GM18498 (cell line): ENCODE results near the gene SLC12A1.
"Not testable (repeated sequence)": the region's sequence is repeated elsewhere in the genome, so short reads cannot be mapped to it uniquely, and the experiment has no call there.

Experiments used
- ATAC-seq: cut with Tn5 transposase; IDR thresholded peaks from one replicate; pipeline ENCODE4 v1.9.1; 2021; ENCODE audit warnings: mild to moderate bottlenecking, moderate library complexity; ENCODE audit not compliant: unreplicated experiment

SLC12A1 gene

DNA sequence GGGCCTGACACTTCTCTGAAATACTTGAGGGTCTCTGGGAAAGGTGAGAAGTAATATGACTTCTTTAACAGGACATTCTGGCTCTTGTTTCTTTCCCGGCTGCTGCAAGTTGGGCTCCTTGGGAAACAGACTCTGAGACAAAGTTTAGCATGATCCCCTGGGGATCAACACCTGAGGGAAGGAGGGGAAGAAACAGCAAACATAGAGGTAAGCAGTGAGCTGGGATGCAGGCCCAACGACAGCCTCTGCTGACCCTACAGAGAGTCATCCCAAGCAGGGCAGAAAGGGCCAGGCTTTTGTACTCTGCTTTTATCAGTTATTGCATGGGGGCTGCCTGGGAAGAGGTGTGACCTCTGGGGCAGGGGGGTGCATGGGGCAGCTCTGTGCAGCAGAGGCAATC is 98.3 kb downstream of the SLC12A1 start:
- no peak for ATAC-seq

DNA sequence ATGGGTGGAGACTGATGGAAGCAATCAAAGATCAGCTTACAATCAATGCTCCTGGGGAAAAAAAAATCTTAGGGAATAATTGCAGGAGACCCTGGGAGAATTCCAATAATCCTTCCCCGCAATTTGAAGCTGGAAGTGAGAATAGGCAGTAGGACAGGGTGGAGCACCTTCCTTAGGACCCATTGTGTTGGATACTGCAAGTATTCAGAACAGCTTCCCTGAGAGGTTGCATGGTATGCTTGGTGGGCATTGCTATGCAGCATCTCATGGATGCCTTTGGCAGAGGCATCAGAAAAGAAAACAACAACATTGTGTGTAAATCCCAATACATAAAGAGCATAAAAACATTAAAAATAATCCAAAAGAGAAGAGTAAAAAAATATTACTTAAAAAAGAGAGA is 100.5 kb downstream of the SLC12A1 start:
- ATAC-seq, result no peak

DNA sequence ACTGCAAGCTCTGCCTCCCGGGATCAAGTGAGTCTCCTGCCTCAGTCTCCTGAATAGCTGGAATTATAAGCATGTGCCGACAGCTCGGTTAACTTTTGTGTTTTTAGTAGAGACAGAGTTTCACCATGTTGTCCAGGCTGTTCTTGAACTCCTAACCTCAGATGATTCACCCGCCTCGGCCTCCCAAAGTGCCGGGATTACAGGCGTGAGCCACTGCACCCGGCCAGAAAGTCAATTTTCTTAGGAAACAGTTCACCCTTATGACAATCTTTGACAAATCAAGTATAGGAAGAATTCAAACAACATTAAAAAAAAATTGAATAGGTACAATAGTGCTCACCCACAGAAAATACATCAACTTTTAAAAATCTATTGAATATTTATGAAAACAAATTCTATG is 101.5 kb downstream of the SLC12A1 start:
- no peak for ATAC-seq

DNA sequence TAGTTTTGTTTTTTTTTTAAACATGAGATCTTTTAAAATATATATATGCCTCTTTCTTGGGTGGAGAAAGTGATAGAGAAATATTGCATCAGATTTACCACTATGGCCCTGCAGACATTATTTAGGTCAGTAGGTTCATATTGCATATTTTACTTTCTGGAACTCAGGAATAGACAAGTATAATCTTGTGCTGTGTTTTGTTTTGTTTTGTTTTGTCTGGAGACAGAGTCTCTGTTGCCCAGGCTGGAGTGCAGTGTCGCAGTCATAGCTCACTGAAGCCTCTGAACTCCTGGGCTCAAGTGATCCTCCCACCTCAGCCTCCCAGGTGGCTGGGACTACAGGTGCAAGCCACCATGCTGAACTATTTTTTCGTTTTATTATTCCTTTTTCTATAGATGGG is 103.6 kb downstream of the SLC12A1 start:
- ATAC-seq, result no peak

DNA sequence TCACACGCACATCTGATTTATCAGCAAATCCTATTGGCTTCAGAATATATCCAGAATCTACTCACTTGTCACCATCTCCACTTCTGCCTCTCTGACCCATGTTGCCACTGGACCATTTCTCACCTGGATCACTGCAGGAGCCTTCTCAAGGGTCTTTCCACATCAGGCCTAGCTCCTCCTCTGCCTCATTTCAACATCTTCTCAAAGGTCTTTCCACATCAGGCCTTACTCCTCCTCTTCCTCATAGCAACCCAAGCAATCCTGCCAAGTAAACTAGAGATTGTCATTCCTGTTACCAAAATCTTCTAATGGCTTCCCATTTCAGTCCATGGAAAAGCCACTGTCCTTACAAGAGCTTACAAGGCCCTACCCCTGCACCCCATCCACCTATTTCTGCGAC is 107.1 kb downstream of the SLC12A1 start:
- ATAC-seq, result no peak

DNA sequence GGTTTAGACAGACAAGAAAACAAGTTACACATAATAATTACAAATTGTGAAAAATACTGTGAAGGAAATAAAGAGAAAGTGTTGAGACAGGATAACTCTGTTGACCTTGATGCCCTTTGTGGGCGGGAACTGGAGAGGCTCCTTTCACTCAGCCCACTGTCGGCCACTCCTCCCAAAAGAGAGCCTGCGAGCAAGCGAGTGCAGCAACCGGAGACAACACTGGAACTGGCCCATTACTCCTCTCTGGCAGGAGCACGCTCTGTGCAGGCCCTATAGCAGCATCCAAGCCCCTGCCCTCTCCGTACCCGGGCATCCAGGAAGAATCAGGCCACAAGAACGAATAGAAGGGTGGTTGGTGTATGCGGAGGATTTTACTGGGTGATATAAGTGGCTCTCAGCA is 108.9 kb downstream of the SLC12A1 start:
- ATAC-seq, result no peak

DNA sequence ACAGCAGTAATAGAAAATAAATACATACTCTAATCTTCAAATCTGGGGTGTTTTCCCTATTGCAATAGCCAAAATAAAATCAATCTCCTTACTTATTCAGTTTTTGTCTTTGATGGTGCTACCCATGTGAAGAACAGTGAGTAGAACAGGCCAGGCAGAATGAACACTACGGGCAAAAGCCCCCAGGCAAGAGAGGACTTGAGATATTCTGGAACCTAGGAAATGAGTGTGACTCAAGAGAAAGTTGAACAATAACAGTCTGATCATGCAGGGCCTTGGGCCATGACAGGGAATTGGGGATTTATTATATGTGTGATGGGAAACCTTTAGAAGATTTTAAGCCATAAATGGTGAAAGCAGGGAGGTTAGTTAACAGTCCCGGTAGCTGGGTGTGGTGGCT is 111.1 kb downstream of the SLC12A1 start:
- ATAC-seq, result no peak

DNA sequence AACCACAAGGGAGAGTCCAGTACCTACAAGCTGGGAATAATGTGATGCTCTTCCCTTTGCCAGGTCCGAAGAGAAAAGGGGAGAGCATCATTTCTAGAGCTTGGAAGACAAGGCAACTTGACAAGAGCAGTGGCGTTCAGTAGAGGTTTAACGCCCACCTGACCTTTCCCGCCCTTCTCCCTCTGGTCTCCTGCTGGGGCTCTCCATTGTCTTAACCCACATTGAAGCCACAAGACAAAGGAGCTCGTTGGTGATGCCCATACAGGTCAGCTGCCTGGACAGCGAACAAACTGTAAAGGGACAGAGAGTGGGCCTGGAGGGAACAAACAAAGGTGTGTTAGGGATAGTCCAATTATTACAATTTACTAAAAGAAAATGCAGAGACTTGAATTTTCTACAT is 112.0 kb downstream of the SLC12A1 start:
- ATAC-seq, result no peak

DNA sequence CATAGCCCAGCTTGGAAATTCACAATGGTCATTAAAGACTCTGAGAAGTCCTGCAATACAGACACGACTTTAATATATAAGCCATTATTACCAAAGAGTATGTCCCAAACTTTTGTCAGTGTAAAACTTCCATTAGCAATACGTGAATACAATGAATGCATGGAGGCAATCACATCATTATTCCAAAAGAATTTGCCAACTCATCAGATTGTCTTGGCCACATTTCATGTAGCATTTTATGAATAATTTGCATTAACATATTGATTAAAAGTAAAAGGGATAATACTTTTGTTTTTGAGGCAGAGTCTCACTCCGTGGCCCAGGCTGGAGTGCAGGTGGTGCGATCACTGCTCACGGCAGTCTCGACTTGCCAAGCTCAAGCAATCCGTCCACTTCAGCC is 117.2 kb downstream of the SLC12A1 start:
- no peak for ATAC-seq

DNA sequence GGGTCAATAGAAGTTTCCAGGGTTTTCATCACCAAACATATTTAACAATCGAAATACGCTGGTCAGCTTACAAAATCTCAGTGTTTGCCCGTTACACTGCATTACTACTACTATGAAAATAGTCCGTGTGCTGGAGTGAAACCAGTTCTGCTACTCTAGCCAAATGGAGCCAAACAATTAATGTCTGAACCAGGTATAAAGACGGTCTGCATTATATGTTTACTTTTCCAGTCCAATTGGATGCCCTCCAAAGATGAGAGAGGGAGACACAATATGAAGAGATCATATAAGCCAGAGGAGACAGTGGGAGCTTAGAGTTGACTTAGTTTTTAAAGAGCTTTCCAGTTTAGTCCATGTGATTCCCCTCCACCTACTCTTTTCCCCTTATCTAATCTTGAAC is 118.8 kb downstream of the SLC12A1 start:
- ATAC-seq, result no peak

DNA sequence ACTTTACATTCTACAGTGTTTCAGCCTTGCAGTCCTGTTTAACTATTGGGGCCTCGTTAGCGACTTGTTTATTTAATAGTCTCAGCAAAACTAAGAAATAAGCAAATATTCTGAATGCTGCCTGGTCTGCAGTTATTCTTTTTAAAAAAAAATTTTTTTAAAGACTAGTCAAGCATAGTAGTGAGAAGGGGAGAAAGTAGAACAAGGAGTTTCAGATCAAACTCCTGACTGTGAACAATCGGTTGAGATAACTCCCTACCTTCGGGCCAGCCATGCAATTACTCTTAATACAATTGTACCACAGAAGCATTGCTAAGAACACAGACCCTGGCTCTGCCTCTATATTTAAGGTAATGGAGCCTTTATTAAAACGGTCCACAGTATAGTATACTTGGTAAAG is 119.3 kb downstream of the SLC12A1 start:
- ATAC-seq, result peak; percentile 67

DNA sequence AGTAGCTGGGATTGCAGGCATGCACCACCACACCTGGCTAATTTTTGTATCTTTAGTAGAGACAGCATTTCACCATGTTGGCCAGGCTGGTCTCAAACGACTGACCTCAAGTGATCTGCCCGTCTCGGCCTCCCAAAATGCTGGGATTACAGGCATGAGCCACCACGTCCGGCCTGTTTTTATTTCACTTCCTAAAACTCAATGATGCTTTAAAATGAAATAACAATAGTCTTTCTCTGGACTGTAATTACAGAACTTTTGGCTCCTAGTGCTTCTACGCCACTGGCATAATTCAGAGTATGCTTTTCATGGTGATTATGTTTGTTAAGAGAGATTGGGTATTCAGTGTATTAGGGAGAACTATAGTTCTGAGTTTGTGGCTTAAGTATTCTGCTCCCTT is 120.1 kb downstream of the SLC12A1 start:
- not testable (repeated sequence) for ATAC-seq

DNA sequence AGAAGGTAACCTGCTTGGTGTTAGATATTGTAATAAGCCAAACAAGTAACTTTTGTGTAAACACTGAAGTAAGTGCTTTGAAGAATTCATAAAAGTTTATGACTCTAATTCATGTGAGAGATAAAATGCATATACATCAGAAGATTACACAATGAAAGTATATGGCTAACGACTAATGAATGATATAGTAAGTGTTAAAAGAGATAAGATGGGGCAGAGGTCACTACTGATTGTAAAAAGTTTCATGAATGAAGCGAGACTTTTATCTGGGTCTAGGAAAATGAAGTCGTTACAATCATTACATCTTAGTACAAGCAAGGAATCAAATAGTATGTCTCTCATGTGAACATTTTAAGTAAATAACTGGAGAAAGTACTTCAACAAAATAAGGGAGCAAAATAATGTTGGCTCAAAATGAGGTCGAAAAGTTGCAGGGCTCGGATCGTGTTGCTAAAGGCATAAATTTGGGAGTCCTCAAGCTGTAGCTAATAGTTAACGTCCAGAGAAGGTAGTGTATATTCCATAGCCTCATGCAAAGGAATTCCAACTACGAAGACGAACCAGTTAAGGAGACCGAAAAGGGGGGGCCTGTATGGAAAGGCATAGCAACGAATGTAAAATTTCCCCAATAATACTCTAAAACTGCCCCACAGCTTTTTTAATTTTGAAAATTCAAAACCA is 124.1 kb downstream of the SLC12A1 start:
- ATAC-seq, result no peak

DNA sequence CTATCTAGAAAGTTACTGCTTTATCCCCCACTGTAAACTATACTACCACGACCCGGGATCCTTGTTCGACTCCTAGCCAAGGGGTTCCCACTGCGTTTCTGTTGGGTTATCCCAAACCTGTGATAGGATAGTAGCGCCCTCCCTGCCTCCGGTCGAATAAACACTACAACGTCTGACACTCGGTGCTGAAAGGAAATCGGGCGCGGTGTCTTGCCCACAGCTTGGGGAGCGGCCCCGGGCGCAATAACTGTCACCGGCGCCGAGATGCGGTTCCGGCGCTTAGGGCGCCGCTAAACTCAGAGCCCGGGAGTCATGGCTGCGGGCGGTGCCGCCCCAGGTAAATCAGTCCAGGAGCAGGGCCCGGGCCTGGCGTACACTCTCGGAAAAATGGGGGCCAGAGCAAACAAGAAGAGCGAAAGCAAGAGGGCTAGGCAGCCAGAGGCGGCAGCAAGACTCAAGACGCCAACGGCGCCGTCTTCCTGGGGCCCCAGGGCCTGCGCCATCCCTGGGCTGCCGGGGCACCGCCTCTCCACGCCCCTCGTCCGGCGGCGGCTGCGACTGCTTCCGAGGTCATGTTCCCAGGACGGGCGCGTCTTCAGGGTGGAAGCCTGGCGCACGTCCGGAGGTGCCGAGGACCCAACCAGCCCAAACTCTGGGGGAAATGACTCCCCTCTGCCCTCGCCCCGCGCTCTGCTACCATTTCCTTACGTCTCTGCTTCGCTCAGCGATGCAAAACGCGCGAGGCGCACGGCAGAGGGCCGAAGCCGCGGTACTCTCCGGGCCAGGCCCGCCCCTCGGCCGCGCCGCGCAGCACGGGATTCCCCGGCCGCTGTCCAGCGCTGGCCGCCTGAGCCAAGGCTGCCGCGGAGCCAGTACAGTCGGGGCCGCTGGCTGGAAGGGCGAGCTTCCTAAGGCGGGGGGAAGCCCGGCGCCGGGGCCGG is 125.0 kb downstream of the SLC12A1 start, which contains the start of gene DUT:
Gene DUT, plus strand, starts transcription at position 575 of the 941 bp plus-strand sequence. Its CDS starts 87 bp downstream, at position 662.
- ATAC-seq, result peak; percentile 89

DNA sequence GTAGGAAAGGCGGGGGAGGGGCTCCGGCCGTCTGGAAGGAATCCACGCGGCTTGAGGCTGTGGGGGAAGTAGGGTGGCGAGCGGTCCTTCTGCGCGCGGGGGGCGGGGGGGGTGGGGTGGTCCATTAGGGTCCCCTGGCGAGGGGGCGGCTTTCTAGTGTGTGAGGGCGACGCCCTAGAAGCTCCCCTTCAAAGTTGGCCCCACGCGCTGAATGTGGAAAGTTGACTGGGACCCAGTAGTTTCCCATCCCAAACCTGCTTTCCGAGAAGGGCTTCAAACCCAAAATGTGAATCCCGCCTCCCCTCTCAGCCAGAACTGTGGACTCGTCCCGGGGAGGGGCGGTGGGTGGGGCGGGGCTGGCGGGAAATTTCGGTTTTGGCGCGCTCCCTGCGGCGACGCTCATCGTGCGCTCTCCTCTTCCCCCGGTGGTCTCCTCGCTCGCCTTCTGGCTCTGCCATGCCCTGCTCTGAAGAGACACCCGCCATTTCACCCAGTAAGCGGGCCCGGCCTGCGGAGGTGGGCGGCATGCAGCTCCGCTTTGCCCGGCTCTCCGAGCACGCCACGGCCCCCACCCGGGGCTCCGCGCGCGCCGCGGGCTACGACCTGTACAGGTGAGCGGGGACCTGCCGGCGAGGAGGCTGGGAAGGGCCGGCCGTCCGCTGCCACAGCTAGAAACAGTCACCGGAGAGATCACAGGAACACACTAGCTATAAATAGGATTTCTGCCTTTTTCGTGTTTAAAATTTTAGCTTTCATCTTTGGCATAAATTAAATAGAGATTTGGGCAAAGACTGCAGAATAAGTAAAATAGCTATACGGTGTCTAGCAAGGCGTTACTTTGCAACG is 125.9 kb downstream of the SLC12A1 start:
- ATAC-seq, result peak; percentile 59

DNA sequence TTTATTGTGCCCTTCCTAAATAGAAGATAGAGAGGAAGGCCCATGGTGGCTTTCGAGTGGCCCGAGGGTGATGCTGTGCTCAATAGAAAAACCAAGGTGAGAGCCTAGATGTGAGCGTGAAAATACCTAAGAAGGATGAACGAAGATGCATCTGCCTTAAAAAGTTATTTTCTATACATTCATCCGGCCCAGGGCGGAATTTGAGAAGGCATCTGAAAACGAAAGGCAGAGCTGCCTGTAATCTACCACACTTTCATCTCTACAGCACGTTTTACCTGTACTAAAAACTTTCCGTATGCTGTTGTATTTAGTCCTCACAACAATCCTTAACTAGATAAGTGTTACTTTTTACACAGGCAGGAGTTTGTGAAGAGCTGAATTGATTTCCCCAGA is 126.5 kb downstream of the SLC12A1 start:
- no peak for ATAC-seq

DNA sequence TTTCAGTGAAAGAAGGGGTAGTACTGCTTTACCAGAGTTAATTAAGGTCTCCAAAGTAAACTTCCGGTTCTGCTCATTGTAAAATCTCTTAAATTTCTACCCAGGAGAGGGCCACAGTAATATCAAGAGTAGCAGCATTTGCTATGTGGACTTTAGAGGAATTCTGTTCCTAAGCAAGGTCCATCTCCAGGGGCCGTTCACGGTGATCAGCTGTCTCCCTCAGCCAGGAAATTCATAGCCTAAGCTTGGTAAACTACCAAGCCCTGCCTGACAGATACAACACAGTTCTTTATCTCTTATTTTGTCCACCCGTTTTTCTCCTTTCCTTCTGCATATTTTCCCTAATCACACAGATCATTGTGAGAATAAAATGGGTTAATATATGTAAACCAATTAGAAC is 127.4 kb downstream of the SLC12A1 start:
- ATAC-seq, result no peak

DNA sequence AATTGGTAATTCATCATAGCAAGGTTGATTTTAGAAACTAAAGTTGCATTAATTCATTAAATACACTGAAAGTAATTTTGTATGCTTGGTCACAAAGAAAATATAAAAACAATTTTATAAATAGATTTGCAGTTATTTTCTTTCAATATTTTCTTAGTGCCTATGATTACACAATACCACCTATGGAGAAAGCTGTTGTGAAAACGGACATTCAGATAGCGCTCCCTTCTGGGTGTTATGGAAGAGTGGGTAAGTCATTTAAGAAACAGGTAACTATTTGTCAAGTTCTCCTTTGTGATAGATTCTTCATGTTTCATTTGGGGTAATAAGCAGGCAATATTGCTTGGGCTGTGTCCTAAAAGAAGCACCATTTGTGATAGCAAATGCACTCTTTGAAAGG is 128.2 kb downstream of the SLC12A1 start:
- no peak for ATAC-seq

DNA sequence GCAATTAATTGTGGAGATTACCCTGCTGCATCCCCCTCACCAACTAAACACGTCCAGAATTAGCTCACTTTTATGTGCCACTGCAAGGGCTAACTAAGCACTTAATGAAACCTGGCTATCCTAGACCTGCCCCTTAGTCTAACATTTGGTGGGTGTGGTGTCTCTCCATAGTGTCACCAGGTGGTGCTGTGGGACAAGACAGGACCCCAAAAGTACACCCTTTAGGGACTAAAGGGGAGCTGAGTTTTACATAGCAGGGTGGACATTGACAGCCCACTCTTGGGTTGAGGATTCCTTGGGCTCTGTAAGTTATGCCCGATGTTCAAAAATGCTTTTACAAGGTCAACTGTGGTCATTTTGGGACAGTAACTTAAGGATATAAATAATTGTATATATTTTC is 130.8 kb downstream of the SLC12A1 start:
- ATAC-seq, result no peak

DNA sequence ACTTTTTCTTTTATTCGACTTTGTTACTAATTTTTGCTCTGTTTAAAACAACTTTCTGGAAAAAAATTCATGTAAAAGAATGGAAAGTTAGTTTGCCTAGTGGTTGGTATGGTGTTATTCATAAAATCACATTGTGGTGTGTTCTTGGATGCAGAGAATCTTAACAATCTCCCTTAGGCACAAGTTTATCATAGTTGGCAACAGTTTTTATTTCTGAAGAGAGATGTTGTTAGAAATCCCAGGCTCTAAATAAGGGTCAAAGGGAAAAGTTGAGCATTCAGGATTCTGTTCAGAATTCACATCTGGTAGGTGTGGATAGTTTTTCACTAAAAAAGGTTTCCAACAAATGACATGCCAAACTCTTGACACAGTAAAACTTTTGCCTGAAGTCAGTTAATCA is 131.5 kb downstream of the SLC12A1 start:
- ATAC-seq, result no peak

DNA sequence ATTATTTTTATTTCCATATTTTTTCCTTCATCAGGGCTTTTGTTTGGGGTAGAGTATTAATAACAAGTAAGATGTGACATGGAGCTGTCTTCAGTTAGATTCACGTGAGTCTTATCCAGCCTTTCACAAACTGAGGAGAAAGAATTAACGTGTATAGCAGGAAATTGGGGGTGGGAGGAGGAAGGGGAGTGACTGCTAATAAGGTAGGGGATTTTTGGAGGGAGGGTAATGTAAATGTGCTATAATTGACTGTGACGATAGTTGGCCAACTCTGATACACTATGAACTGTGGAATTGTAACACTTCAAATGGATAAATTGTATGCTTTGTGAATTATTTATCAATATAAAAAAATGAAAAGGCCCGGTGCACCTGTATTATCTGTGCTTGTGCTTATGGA is 134.0 kb downstream of the SLC12A1 start:
- no peak for ATAC-seq
